CD14-positive monocyte (primary cell): ENCODE results near the gene SCAF8. TPM values are rescaled to one million over a fixed set of nuclear protein-coding genes. Genes with fewer than 3 reads are reported as not detected.
A peak's percentile ranks its signal among the peaks of the same experiment; 100 is the strongest.

Experiments used
- DNase-seq, 3 donors: peaks; one replicate each; pipeline ENCODE4 v3.0.0-alpha.2; 2011 to 2022
- H2AFZ ChIP-seq: 2 replicates; pipeline ENCODE4 v1.6.0; 2012; ENCODE audit warnings: mild to moderate bottlenecking, low read depth, low read length, inconsistent platforms; ENCODE audit not compliant: insufficient read depth, poor library complexity, severe bottlenecking
- H3K27ac ChIP-seq, 2 donors: 1 replicate in 1 of 2; 2 replicates in 1 of 2; pipeline ENCODE4 v1.5.1; 2012 to 2013; ENCODE audit warnings: low read length in 2 of 2, control low read depth in 1 of 2, inconsistent platforms in 1 of 2, low read depth in 1 of 2, mild to moderate bottlenecking in 1 of 2
- H3K27me3 ChIP-seq, 2 donors: one replicate each; pipeline versions ENCODE4 v1.6.0 to v1.6.1; 2011 to 2013; ENCODE audit warnings: low read length in 2 of 2; ENCODE audit not compliant: control insufficient read depth in 2 of 2, insufficient read depth in 2 of 2
- H3K36me3 ChIP-seq, 2 donors: replicated peaks in 1 of 2; 1 replicate in 1 of 2; 2 replicates in 1 of 2; pipeline versions ENCODE4 v1.5.1 to v1.6.1; 2012 to 2013; ENCODE audit warnings: low read length in 2 of 2, control low read depth in 1 of 2, inconsistent platforms in 1 of 2, mild to moderate bottlenecking in 1 of 2; ENCODE audit not compliant: insufficient read depth in 2 of 2, control insufficient read depth in 1 of 2
- H3K4me1 ChIP-seq, 2 donors: 1 replicate in 1 of 2; 2 replicates in 1 of 2; pipeline versions ENCODE4 v1.5.1 to v1.6.1; 2012 to 2013; ENCODE audit warnings: low read length in 2 of 2, control low read depth in 1 of 2, inconsistent platforms in 1 of 2, mild to moderate bottlenecking in 1 of 2, moderate library complexity in 1 of 2; ENCODE audit not compliant: insufficient read depth in 2 of 2, control insufficient read depth in 1 of 2
- H3K4me2 ChIP-seq: replicated peaks from 2 replicates; pipeline ENCODE3; 2012; ENCODE audit warnings: low read length, moderate library complexity, mild to moderate bottlenecking; ENCODE audit not compliant: poor library complexity, severe bottlenecking; ENCODE audit errors: extremely low read depth
- H3K4me3 ChIP-seq, 3 experiments: fragments of 200-600 bp in 1 of 3; sonication (generic) in 1 of 3; replicated peaks in 1 of 3; 1 replicate in 2 of 3; 2 replicates in 1 of 3; pipeline ENCODE4 v1.5.1; 2011 to 2013; ENCODE audit warnings: low read length in 3 of 3, mild to moderate bottlenecking in 3 of 3, control low read depth in 2 of 3, low read depth in 2 of 3, inconsistent platforms in 1 of 3, moderate library complexity in 1 of 3
- H3K79me2 ChIP-seq: 2 replicates; pipeline ENCODE4 v1.6.0; 2012; ENCODE audit warnings: mild to moderate bottlenecking, control low read depth, inconsistent platforms, low read length, moderate library complexity; ENCODE audit not compliant: insufficient read depth
- H3K9ac ChIP-seq: 2 replicates; pipeline ENCODE4 v1.6.0; 2017; ENCODE audit warnings: low read length, mild to moderate bottlenecking; ENCODE audit not compliant: insufficient read depth, poor library complexity, severe bottlenecking
- H3K9me3 ChIP-seq, 2 donors: replicated peaks in 1 of 2; 1 replicate in 1 of 2; 2 replicates in 1 of 2; pipeline versions ENCODE4 v1.5.1 to v1.6.1; 2012 to 2013; ENCODE audit warnings: low read length in 2 of 2, control low read depth in 1 of 2; ENCODE audit not compliant: control insufficient read depth in 1 of 2, insufficient read depth in 1 of 2
- H4K20me1 ChIP-seq: 2 replicates; pipeline ENCODE4 v1.6.0; 2012; ENCODE audit warnings: mild to moderate bottlenecking, low read length, control low read depth, moderate library complexity; ENCODE audit not compliant: insufficient read depth
- H3K27ac Mint-ChIP-seq, 7 donors: one replicate each; pipeline ENCODE4 v1.8.0; 2020; ENCODE audit warnings: mild to moderate bottlenecking in 7 of 7, mixed read lengths in 7 of 7, moderate library complexity in 6 of 7, inconsistent platforms in 2 of 7
- H3K27me3 Mint-ChIP-seq, 3 donors: one replicate each; pipeline ENCODE4 v1.8.0; 2021 to 2022; ENCODE audit warnings: low read depth in 3 of 3, mild to moderate bottlenecking in 3 of 3, mixed read lengths in 3 of 3, moderate library complexity in 3 of 3, inconsistent platforms in 1 of 3
- H3K36me3 Mint-ChIP-seq, 2 donors: one replicate each; pipeline ENCODE4 v1.8.0; 2020; ENCODE audit warnings: mixed read lengths in 2 of 2, inconsistent platforms in 1 of 2, mild to moderate bottlenecking in 1 of 2
- H3K4me1 Mint-ChIP-seq: one replicate; pipeline ENCODE4 v1.8.0; 2020; ENCODE audit warnings: mild to moderate bottlenecking, mixed read lengths
- H3K4me3 Mint-ChIP-seq, 2 donors: one replicate each; pipeline ENCODE4 v1.8.0; 2020; ENCODE audit warnings: mild to moderate bottlenecking in 2 of 2, mixed read lengths in 2 of 2, moderate library complexity in 1 of 2
- H3K9me3 Mint-ChIP-seq, 7 donors: one replicate each; pipeline ENCODE4 v1.8.0; 2020 to 2022; ENCODE audit warnings: mixed read lengths in 7 of 7, mild to moderate bottlenecking in 6 of 7, moderate library complexity in 6 of 7, inconsistent platforms in 2 of 7
- WGBS: methylation state at CpG from one replicate; pipeline ENCODE4 v1.1.5; 2013; ENCODE audit warnings: missing lambda C conversion rate; ENCODE audit not compliant: insufficient coverage; 5-methylcytosine and 5-hydroxymethylcytosine counted together
- intact Hi-C, 2 donors: fragments of 100-400 bp; cut with micrococcal nuclease; formaldehyde crosslinking; loops; one replicate each; pipeline versions ENCODE4 v1.15.0 to v1.15.1; 2023
- polyA plus RNA-seq, 3 donors: library from polyadenylated mRNA; depleted of rRNA in 1 of 3; unstranded in 2 of 3; stranded (reverse) in 1 of 3; fragments of 300-500 nt in 2 of 3; fragments of >200 nt in 1 of 3; fragmentation: Illumina TruSeq in 2 of 3; gene quantifications; 1 replicate in 2 of 3; 2 replicates in 1 of 3; pipeline ENCODE4 v1.2.3, GENCODE V29; 2012 to 2021
- TF ChIP-seq, protein P1 (sequence below): fragments of 200-600 bp; IDR thresholded peaks from one replicate; pipeline ENCODE4 v1.8.0; 2022; ENCODE audit warnings: antibody characterized with exemption, mild to moderate bottlenecking

SCAF8 gene
- polyA plus RNA-seq, 3 donors = 2.8 to 18.5 (median 4.2) TPM

DNA sequence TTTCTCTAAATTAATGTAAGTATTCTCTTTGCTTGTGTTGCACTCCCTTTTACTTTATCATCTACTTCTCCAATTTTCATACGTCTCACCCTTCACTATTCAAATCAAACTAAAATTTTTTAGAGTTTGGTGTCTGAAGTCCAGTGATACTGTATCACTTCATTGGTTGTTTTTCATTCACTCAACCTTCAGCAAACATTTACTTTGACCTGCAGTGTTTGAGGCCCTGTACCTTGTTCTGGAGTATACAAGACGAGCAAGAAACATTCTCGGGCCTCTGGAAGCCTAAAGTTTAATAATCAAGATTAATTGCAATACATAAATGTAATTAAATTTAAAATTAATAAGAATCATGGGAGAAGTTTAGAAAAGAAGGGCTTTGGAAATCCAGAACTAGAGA, 64.6 kb downstream of the SCAF8 start:
- TF ChIP-seq, protein P1, sequence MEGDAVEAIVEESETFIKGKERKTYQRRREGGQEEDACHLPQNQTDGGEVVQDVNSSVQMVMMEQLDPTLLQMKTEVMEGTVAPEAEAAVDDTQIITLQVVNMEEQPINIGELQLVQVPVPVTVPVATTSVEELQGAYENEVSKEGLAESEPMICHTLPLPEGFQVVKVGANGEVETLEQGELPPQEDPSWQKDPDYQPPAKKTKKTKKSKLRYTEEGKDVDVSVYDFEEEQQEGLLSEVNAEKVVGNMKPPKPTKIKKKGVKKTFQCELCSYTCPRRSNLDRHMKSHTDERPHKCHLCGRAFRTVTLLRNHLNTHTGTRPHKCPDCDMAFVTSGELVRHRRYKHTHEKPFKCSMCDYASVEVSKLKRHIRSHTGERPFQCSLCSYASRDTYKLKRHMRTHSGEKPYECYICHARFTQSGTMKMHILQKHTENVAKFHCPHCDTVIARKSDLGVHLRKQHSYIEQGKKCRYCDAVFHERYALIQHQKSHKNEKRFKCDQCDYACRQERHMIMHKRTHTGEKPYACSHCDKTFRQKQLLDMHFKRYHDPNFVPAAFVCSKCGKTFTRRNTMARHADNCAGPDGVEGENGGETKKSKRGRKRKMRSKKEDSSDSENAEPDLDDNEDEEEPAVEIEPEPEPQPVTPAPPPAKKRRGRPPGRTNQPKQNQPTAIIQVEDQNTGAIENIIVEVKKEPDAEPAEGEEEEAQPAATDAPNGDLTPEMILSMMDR = no peak
- no peak overlapping the region for H3K4me3 Mint-ChIP-seq
- H3K27me3 ChIP-seq = no peaks in the 10 kb centered on the region
- no peak overlapping the region for H3K9ac ChIP-seq
- H3K27ac Mint-ChIP-seq = no peak overlapping the region
- no peaks in the 10 kb centered on the region for H3K4me1 ChIP-seq
- no peaks in the 10 kb centered on the region for H3K9me3 Mint-ChIP-seq
- H3K27ac ChIP-seq = no peak overlapping the region
- H4K20me1 ChIP-seq = peaks cover 54% of the 10 kb centered on the region
- H3K79me2 ChIP-seq = peaks cover 9% of the 10 kb centered on the region
- H3K27me3 Mint-ChIP-seq = no peaks in the 10 kb centered on the region
- no peak overlapping the region for H2AFZ ChIP-seq
- DNase-seq = no peak
- H3K9me3 ChIP-seq = no peaks in the 10 kb centered on the region
- no peak overlapping the region for H3K4me2 ChIP-seq
- H3K36me3 ChIP-seq = peaks cover 74 to 88% of the 10 kb centered on the region in 2 donors
- H3K4me3 ChIP-seq = no peak overlapping the region
- no peaks in the 10 kb centered on the region for H3K4me1 Mint-ChIP-seq
- no CpG with 5 or more reads among the region's 3 CpGs for WGBS
- intact Hi-C loops = loop anchor here (10.0 kb wide), 2 partner anchors 63 to 663 kb away; partner anchors contain the start of gene SCAF8 (in 1 of the 2)
- peaks cover 52 to 76% of the 10 kb centered on the region in 2 donors for H3K36me3 Mint-ChIP-seq

DNA sequence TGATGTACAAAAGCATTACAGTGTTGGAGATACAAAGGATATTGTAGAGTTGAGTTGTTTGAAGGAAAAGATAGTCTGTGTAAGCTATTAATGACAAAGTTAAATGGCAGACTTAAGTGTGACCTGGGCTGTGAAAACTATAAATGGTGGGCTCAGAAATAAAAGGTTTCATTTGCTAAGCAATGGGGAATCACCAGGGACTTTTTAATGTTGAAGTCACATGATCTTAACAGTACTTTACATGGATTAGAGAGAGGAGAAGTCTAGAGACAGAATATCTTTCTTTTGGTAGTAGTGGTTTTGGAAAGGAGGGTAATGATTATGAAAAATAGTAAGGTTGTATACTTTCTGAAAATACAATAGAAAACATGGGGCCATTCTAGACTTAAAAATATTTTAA, 67.1 kb downstream of the SCAF8 start:
- H3K27me3 ChIP-seq = no peaks in the 10 kb centered on the region
- no peaks in the 10 kb centered on the region for H3K4me1 ChIP-seq
- H2AFZ ChIP-seq = no peak overlapping the region
- H3K36me3 ChIP-seq = peaks cover 73 to 94% of the 10 kb centered on the region in 2 donors
- TF ChIP-seq, protein P1 = no peak
- intact Hi-C loops = no loop called here
- no peak overlapping the region for H3K4me3 ChIP-seq
- H3K27ac Mint-ChIP-seq = peak overlapping the region in 2 of 7 donors; percentile 10 to 12
- H3K9ac ChIP-seq = no peak overlapping the region
- no peaks in the 10 kb centered on the region for H3K9me3 Mint-ChIP-seq
- H3K9me3 ChIP-seq = no peaks in the 10 kb centered on the region
- peaks cover 51 to 74% of the 10 kb centered on the region in 2 donors for H3K36me3 Mint-ChIP-seq
- peaks cover 5% of the 10 kb centered on the region for H3K79me2 ChIP-seq
- no peak overlapping the region for H3K4me2 ChIP-seq
- H3K27me3 Mint-ChIP-seq = no peaks in the 10 kb centered on the region
- H4K20me1 ChIP-seq = peaks cover 40% of the 10 kb centered on the region
- DNase-seq = peak in 1 of 3 donors; percentile 12
- H3K4me3 Mint-ChIP-seq = no peak overlapping the region
- H3K4me1 Mint-ChIP-seq = no peaks in the 10 kb centered on the region
- H3K27ac ChIP-seq = peak overlapping the region in 1 of 2 donors; percentile 41
